Measurements from ENCODE around the gene PFAS.

The PFAS gene

GRCh38 chr17:8267480-8268147 is 18.5 kb downstream of the PFAS start:
- in situ Hi-C loops (cut with MboI; ENCODE audit: low sequenced_read_pairs, unreplicated experiment): no loop called here

GRCh38 chr17:8268550-8269298 is 19.6 kb downstream of the PFAS start:
- TF ChIP-seq, protein P1, sequence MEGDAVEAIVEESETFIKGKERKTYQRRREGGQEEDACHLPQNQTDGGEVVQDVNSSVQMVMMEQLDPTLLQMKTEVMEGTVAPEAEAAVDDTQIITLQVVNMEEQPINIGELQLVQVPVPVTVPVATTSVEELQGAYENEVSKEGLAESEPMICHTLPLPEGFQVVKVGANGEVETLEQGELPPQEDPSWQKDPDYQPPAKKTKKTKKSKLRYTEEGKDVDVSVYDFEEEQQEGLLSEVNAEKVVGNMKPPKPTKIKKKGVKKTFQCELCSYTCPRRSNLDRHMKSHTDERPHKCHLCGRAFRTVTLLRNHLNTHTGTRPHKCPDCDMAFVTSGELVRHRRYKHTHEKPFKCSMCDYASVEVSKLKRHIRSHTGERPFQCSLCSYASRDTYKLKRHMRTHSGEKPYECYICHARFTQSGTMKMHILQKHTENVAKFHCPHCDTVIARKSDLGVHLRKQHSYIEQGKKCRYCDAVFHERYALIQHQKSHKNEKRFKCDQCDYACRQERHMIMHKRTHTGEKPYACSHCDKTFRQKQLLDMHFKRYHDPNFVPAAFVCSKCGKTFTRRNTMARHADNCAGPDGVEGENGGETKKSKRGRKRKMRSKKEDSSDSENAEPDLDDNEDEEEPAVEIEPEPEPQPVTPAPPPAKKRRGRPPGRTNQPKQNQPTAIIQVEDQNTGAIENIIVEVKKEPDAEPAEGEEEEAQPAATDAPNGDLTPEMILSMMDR (IDR thresholded peaks at IDR 0.05; ENCODE audit: borderline replicate concordance, control extremely low read depth, extremely low read depth, insufficient read depth, missing control alignments): no peak
- no peak for DNase-seq (ENCODE audit: low spot score)
- in situ Hi-C loops (cut with MboI; ENCODE audit: low sequenced_read_pairs, unreplicated experiment): no loop called here

More at GRCh38 chr17:8267480-8268147, 18.5 kb downstream of the PFAS start:
- no peak for DNase-seq (ENCODE audit: low spot score)
- TF ChIP-seq, protein P1 (IDR thresholded peaks at IDR 0.05; ENCODE audit: borderline replicate concordance, control extremely low read depth, extremely low read depth, insufficient read depth, missing control alignments): no peak

DNA sequence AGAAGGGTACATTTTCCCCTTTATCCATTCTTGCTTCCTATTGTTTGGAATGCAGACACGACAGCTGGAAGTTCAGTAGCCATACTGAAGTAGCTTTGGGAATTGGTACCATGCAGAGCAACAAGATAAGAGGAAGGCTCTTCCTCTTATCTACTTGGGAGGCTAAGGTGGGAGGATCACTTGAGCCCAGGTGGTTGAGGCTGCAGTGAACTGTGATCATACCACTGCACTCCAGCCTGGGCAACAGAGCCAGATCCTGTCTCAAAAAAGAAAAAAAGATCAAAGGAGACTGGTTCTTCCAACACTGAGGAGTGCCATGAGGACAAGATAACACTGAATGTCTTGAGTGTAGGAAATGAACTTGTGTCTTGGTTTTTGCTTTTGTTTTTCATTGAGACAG is 23.3 kb downstream of the PFAS start:
- no peak for DNase-seq (ENCODE audit: low spot score)
- in situ Hi-C loops (cut with MboI; ENCODE audit: low sequenced_read_pairs, unreplicated experiment): no loop called here
- TF ChIP-seq, protein P1 (IDR thresholded peaks at IDR 0.05; ENCODE audit: borderline replicate concordance, control extremely low read depth, extremely low read depth, insufficient read depth, missing control alignments): no peak

DNA sequence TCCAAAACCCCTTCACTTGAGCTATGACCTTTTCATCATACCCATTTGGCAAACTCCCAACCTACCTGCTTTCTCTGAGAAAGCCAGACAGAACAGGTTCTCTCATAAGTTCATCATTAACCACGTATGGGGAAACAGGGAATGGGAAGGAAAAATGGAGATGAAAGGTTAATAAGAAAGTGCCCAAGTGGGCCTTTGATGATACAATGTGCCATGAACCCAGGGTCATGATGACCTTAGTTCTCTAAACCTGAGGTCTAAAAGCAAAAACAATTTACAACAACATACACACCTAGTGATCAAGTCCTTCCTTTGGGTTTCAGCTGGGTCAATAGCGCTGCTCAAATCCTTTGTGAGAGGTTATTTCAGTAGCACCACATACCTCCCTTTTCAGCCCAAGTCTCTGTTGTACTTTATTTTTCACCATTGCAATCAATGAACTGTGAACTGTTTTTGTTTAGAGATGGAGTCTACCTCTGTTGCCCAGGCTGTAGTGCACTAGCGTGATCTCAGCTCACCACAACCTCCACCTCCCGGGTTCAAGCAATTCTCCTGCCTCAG is 24.9 kb downstream of the PFAS start:
- in situ Hi-C loops (cut with MboI; ENCODE audit: low sequenced_read_pairs, unreplicated experiment): no loop called here
- TF ChIP-seq, protein P1 (IDR thresholded peaks at IDR 0.05; ENCODE audit: borderline replicate concordance, control extremely low read depth, extremely low read depth, insufficient read depth, missing control alignments): no peak
- no peak for DNase-seq (ENCODE audit: low spot score)

DNA sequence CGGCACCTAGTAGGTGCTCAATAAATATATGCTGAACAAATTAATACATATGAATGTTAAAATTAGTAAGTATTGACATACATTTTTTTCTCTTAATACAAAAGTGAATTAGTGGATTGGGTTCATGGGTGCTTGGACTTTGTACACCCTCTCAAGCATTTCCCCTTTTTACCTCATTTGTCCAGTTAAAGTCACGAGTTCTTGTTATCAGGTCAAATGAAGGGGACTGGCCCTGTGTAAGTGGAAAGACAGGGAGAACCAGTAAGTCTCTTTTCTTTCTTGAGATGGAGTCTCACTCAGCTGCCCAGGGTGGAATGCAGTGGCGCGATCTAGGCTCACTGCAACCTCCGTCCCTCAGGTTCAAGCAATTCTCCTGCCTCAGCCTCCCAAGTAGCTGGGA is 25.7 kb downstream of the PFAS start:
- no peak for DNase-seq (ENCODE audit: low spot score)
- TF ChIP-seq, protein P1 (IDR thresholded peaks at IDR 0.05; ENCODE audit: borderline replicate concordance, control extremely low read depth, extremely low read depth, insufficient read depth, missing control alignments): no peak
- in situ Hi-C loops (cut with MboI; ENCODE audit: low sequenced_read_pairs, unreplicated experiment): no loop called here

DNA sequence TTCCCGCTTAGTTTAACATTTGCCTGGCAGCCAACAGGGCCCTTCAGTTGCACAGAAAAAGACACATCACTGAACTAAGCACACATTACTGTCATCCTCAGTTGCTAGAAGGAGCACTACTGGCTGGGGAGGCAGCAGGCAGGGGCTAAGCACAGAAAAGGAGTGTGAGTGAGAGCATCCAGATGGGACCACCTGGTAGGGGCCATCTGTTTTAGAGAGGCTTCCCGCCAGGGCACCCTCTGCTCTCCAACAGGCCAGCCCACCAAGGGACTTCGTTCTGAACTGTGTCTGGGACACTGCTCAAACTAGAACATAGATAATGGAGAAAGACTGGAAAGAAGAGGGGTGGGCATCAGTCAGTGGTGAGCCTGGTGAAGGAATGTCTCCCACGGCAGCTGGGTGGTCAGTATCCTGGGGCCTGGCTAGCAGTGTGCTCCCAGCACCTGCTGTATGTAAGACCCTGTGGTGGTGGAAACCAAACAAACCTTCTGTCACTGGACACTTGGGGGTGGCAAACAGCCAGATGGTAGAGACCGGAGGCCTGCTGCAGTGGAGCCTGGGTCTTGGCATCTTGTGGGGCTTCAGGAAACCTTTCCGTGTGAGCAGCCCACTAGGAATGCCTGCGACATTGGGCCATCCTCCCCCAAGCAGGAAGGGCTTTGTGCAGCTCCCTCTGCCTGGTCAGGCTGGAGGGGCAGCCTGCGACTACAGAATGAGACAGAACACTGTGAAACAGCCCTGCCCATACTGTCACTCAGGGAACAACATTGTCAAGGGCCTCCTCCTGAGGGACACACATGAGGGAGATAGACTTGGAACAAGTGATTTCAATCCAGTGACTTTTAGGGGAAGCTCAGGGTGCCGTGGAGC is 26.6 kb downstream of the PFAS start:
- no peak for DNase-seq (ENCODE audit: low spot score)
- in situ Hi-C loops (cut with MboI; ENCODE audit: low sequenced_read_pairs, unreplicated experiment): no loop called here
- TF ChIP-seq, protein P1 (IDR thresholded peaks at IDR 0.05; ENCODE audit: borderline replicate concordance, control extremely low read depth, extremely low read depth, insufficient read depth, missing control alignments): no peak

All from GM13976 (cell line).